Erythroblast (primary cell): ENCODE results near the gene TMEM131L.

Source experiments
- GATA1 ChIP-seq: IDR thresholded peaks from 2 replicates; pipeline ENCODE4 v1.6.1; 2011; ENCODE audit warnings: low read depth, mild to moderate bottlenecking, control low read depth, low read length, moderate library complexity
- POLR2A ChIP-seq: IDR thresholded peaks from 2 replicates; pipeline ENCODE4 v1.6.1; 2011; ENCODE audit warnings: mild to moderate bottlenecking, low read length

- TF ChIP-seq POLR2A = no peak
- TF ChIP-seq GATA1 = no peak
Observed at GRCh38 chr4:153514688-153515426, 48.7 kb downstream of the TMEM131L start.
